ENCODE measurements around the gene OSBPL10. TPM values are rescaled to one million over a fixed set of nuclear protein-coding genes. Genes with fewer than 3 reads are reported as not detected.

Gene OSBPL10
- total and polyA plus RNA-seq, 2 donors (not counting 1 experiment from before 2014, with no cell fraction given) = 88.5 to 310 TPM

- Mint-ChIP-seq H3K4me1 (peaks cover 8% of the 10 kb centered on the region), H3K9me3 (ENCODE audit: insufficient read depth) (no peaks in the 10 kb centered on the region), H3K27me3 (no peaks in the 10 kb centered on the region), H3K4me3 (no peak overlapping the region), H3K27ac (no peak overlapping the region)
- TF ChIP-seq EZH2 (IDR thresholded peaks at IDR 0.05; ENCODE audit: borderline replicate concordance, insufficient read depth, low read depth, low read length, poor library complexity, severe bottlenecking) (no peak), CTCF (IDR thresholded peaks at IDR 0.05) (no peak)
- Histone ChIP-seq H3K4me1 (ENCODE audit: control insufficient read depth in 2 of 2, insufficient read depth in 2 of 2, low read length in 2 of 2) (no peaks in the 10 kb centered on the region), H3K27me3 (replicated peaks in 1 of 4; ENCODE audit: control extremely low read depth in 1 of 4, control insufficient read depth in 3 of 4, insufficient read depth in 4 of 4, low read length in 3 of 4) (no peaks in the 10 kb centered on the region), H2AFZ (ENCODE audit: insufficient read depth, low read depth, low read length, poor library complexity, severe bottlenecking) (no peak overlapping the region), H4K20me1 (ENCODE audit: control insufficient read depth, insufficient read depth, low read length, poor library complexity, severe bottlenecking) (peaks cover 40% of the 10 kb centered on the region), H3K36me3 (replicated peaks in 1 of 2; ENCODE audit: control extremely low read depth in 1 of 2, control insufficient read depth in 1 of 2, extremely low read depth in 1 of 2, insufficient read depth in 2 of 2, low read length in 1 of 2) (peaks cover 11 to 67% of the 10 kb centered on the region in 2 experiments), H3K4me3 (ENCODE audit: control extremely low read depth in 1 of 5, extremely low read depth in 1 of 5, insufficient read depth in 1 of 5, low read depth in 2 of 5, low read length in 4 of 5) (no peak overlapping the region), H3K27ac (ENCODE audit: low read length in 2 of 2) (no peak overlapping the region), H3K4me2 (replicated peaks; ENCODE audit: low read depth, low read length, poor library complexity, severe bottlenecking) (no peak overlapping the region), H3K9ac (ENCODE audit: low read length) (no peak overlapping the region), H3K9me3 (ENCODE audit: control extremely low read depth in 1 of 3, control insufficient read depth in 2 of 3, insufficient read depth in 1 of 3, low read length in 2 of 3) (no peaks in the 10 kb centered on the region), H3K79me2 (ENCODE audit: control insufficient read depth, insufficient read depth, low read length) (peaks cover 62% of the 10 kb centered on the region)
- ChIA-PET POLR2A (no interaction called here), CTCF (interaction anchor here (0.6 to 1.2 kb wide), 3 partner anchors 54 to 1964 kb away, joined by 3 to 5 read pairs (median 3); no protein-coding TSS in a partner anchor)
- ATAC-seq (ENCODE audit: low read depth) (no peak), DNase-seq (no peak)
- intact Hi-C loops (cut with micrococcal nuclease) = no loop called here
- WGBS (ENCODE audit: insufficient coverage) = no CpG with 5 or more reads among the region's 3 CpGs
Observed at GRCh38 chr3:31823184-31823583, 157.9 kb downstream of the OSBPL10 start.

GRCh38 chr3:31821118-31821517 lies 159.9 kb downstream of the OSBPL10 start:
- Histone ChIP-seq H3K9ac (ENCODE audit: low read length) (no peak overlapping the region), H3K4me2 (replicated peaks; ENCODE audit: low read depth, low read length, poor library complexity, severe bottlenecking) (no peak overlapping the region), H3K79me2 (ENCODE audit: control insufficient read depth, insufficient read depth, low read length) (peaks cover 74% of the 10 kb centered on the region), H3K27ac (ENCODE audit: low read length in 2 of 2) (no peak overlapping the region), H3K36me3 (replicated peaks in 1 of 2; ENCODE audit: control extremely low read depth in 1 of 2, control insufficient read depth in 1 of 2, extremely low read depth in 1 of 2, insufficient read depth in 2 of 2, low read length in 1 of 2) (peaks cover 12 to 75% of the 10 kb centered on the region in 2 experiments), H3K27me3 (replicated peaks in 1 of 4; ENCODE audit: control extremely low read depth in 1 of 4, control insufficient read depth in 3 of 4, insufficient read depth in 4 of 4, low read length in 3 of 4) (no peaks in the 10 kb centered on the region), H4K20me1 (ENCODE audit: control insufficient read depth, insufficient read depth, low read length, poor library complexity, severe bottlenecking) (peaks cover 59% of the 10 kb centered on the region), H3K4me1 (ENCODE audit: control insufficient read depth in 2 of 2, insufficient read depth in 2 of 2, low read length in 2 of 2) (no peaks in the 10 kb centered on the region), H3K9me3 (ENCODE audit: control extremely low read depth in 1 of 3, control insufficient read depth in 2 of 3, insufficient read depth in 1 of 3, low read length in 2 of 3) (peaks cover 0 to 4% (median 0%) of the 10 kb centered on the region in 3 donors), H3K4me3 (ENCODE audit: control extremely low read depth in 1 of 5, extremely low read depth in 1 of 5, insufficient read depth in 1 of 5, low read depth in 2 of 5, low read length in 4 of 5) (no peak overlapping the region), H2AFZ (ENCODE audit: insufficient read depth, low read depth, low read length, poor library complexity, severe bottlenecking) (no peak overlapping the region)
- DNase-seq (no peak), ATAC-seq (ENCODE audit: low read depth) (no peak)
- ChIA-PET POLR2A (no interaction called here), CTCF (no interaction called here)
- WGBS (ENCODE audit: insufficient coverage) = no CpG with 5 or more reads among the region's 2 CpGs
- Mint-ChIP-seq H3K27ac (no peak overlapping the region), H3K4me1 (peaks cover 18% of the 10 kb centered on the region), H3K27me3 (no peaks in the 10 kb centered on the region), H3K4me3 (no peak overlapping the region), H3K9me3 (ENCODE audit: insufficient read depth) (no peaks in the 10 kb centered on the region)
- intact Hi-C loops (cut with micrococcal nuclease) = no loop called here
- no peak for TF ChIP-seq EZH2 (IDR thresholded peaks at IDR 0.05; ENCODE audit: borderline replicate concordance, insufficient read depth, low read depth, low read length, poor library complexity, severe bottlenecking)
- TF ChIP-seq CTCF (IDR thresholded peaks at IDR 0.05) = no peak

Measured in B cell (primary cell).